Measurements from ENCODE around the gene DCAF8. TPM values are rescaled to one million over a fixed set of nuclear protein-coding genes. Genes with fewer than 3 reads are reported as not detected.
A peak's percentile ranks its signal among the peaks of the same experiment; 100 is the strongest.

DCAF8 gene
- total RNA-seq, 6 experiments from 2014 or later: 80.2 to 137 (median 110) TPM

DNA sequence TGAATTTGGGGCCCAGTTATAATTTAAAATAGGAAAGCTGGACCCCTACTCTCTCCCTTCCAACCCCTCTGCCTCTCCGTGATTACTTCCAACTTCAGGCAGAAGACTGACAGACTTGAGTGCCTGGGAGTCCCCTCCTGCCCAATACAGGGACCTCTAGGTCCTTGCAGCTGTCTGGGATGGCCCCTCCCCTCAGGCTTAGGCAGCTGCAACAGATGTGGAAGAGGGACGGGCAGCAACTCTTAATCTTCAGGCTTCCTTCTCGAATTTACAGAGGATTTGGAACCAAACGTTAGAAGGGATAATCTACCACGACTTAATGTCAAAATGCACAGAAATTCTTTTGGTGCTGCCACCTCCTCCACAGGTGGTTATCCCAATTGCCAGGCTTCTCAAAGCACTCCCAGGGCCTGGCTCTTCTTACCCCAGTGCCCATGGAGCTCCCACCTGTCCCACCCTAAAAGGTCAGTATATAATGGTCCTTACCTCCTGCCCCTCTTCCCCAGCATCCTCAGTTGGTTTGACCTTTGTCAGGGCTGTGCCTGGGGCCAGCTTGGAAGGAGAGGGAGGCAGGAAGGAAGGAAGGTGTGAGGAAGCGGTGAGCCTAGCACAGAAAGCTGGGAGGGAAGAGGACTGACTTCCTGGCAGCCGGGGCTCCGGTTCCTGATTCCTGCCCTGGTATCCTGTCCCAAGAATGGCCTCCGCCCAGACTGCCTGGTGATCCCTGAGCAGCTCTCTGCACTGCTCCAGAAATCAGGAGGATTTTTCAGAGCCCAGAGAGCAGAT is 54.4 kb downstream of the DCAF8 start:
- 50% methylated on average over 3 of the region's 9 CpGs for WGBS (ENCODE audit: insufficient coverage, low coverage, low lambda C conversion rate, missing lambda C conversion rate)
- Histone ChIP-seq H3K36me3 (peaks cover 0 to 9% (median 0%) of the 10 kb centered on the region in 4 donors), H3K27me3 (no peaks in the 10 kb centered on the region), H3K4me1 (peaks cover 0 to 11% (median 0%) of the 10 kb centered on the region in 4 donors), H3K27ac (peak overlapping the region in 1 of 3 donors; percentile 2), H3K4me3 (no peak overlapping the region), H3K9me3 (no peaks in the 10 kb centered on the region)
- ATAC-seq (peak; percentile 6 to 34 (median 10)), DNase-seq (peak in 2 of 3 donors; percentile 31 to 44)
- intact Hi-C loops (cut with DNase I): loop anchor here in 1 of 2 donors (10.0 kb wide), 1 partner anchor 67 kb away; no protein-coding TSS in a partner anchor
- TF ChIP-seq CTCF (IDR thresholded peaks at IDR 0.05) (no peak), POLR2A (IDR thresholded peaks at IDR 0.05) (no peak)

DNA sequence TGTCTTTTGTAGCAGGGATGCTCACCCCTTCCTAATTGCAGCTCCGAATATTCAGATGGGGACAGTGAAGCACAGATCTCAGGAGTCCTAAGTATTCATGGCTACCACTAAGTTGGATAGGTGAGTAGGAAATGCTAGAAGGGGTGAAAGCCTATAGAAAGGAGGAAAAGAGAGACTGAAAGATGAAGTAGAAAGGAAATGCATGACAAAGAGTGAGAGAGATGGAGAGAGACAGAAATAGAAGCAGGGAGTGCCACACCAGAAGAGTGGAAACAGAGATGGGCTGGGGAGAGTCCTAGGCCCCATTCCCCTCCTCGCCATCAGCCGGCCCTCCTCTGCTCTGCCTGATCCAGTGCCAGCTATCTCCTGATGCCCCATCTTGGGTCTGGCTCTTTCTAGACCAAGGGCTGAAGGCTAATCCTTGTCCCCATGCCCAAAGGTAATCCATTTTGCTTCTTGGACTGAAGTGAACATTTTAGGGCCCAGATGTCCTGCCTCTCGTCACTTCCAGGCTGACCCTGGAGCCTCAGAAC is 55.2 kb downstream of the DCAF8 start:
- peaks cover 0 to 11% (median 0%) of the 10 kb centered on the region in 4 donors for H3K4me1 ChIP-seq
- no peak overlapping the region for H3K27ac ChIP-seq
- no peaks in the 10 kb centered on the region for H3K9me3 ChIP-seq
- peak in 1 of 3 donors; percentile 27 for DNase-seq
- intact Hi-C loops (cut with DNase I): loop anchor here in 1 of 2 donors (10.0 kb wide), 1 partner anchor 68 kb away; no protein-coding TSS in a partner anchor
- H3K36me3 ChIP-seq: peaks cover 0 to 8% (median 0%) of the 10 kb centered on the region in 4 donors
- no peak overlapping the region for H3K4me3 ChIP-seq
- TF ChIP-seq POLR2A (IDR thresholded peaks at IDR 0.05): no peak
- no peak for TF ChIP-seq CTCF (IDR thresholded peaks at IDR 0.05)
- H3K27me3 ChIP-seq: no peaks in the 10 kb centered on the region
- ATAC-seq: no peak
- WGBS (ENCODE audit: insufficient coverage, low coverage, low lambda C conversion rate, missing lambda C conversion rate): 66% methylated on average over 2 of the region's 4 CpGs

DNA sequence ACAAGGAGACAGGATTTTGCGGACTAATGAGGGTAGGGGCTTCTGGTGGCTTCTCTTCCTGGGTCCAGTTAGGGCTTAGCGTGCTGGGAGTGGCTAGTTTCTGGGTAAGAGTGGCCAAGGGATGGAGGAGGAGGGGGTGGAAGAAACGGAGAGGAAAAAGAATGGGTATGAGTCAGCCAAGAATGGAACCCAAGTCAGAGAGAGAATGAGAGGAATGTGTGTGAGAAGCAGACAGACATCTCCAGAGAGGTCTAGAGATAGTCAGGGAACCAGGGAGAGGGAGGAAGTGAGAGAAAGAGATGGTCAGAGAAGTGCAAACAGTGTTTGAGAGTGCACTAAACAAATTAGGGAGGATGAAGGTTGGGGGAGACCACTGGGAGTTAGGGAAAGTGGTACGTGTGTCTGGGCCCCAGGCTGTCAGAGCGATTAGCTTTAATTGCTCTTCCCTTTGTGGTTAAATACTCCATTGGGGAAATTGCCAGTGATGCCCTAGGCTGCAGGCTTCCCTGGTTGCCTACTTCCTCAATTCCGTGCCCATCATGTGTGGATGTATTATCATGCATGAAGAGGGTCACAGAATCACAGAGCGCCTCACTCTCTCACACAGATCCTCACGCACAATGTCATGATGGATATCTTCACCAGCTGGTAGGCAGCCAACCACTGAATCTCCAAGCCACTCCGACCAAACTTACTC is 55.8 kb downstream of the DCAF8 start:
- Histone ChIP-seq H3K9me3 (no peaks in the 10 kb centered on the region), H3K27me3 (no peaks in the 10 kb centered on the region), H3K36me3 (peaks cover 0 to 1% (median 0%) of the 10 kb centered on the region in 4 donors), H3K27ac (peak overlapping the region in 2 of 3 donors; percentile 65 to 93), H3K4me3 (peak overlapping the region; percentile 74 to 97 (median 83)), H3K4me1 (peaks cover 0 to 11% (median 0%) of the 10 kb centered on the region in 4 donors)
- 60% methylated on average over 6 of the region's 9 CpGs for WGBS (ENCODE audit: insufficient coverage, low coverage, low lambda C conversion rate, missing lambda C conversion rate)
- no peak for TF ChIP-seq POLR2A (IDR thresholded peaks at IDR 0.05)
- TF ChIP-seq CTCF (IDR thresholded peaks at IDR 0.05): no peak
- ATAC-seq (no peak), DNase-seq (no peak)
- intact Hi-C loops (cut with DNase I): loop anchor here in 1 of 2 donors (10.0 kb wide), 1 partner anchor 68 kb away; no protein-coding TSS in a partner anchor

GRCh38 chr1:160206036-160206389 is 56.3 kb downstream of the DCAF8 start:
- 2% methylated on average over 8 of the region's 9 CpGs for WGBS (ENCODE audit: insufficient coverage, low coverage, low lambda C conversion rate, missing lambda C conversion rate)
- Histone ChIP-seq H3K4me1 (peaks cover 0 to 11% (median 0%) of the 10 kb centered on the region in 4 donors), H3K9me3 (no peaks in the 10 kb centered on the region), H3K4me3 (peak overlapping the region; percentile 74 to 97 (median 83)), H3K27me3 (no peaks in the 10 kb centered on the region), H3K27ac (peak overlapping the region; percentile 35 to 93 (median 65)), H3K36me3 (no peaks in the 10 kb centered on the region)
- no peak for TF ChIP-seq CTCF (IDR thresholded peaks at IDR 0.05)
- no peak for TF ChIP-seq POLR2A (IDR thresholded peaks at IDR 0.05)
- peak in 2 of 3 donors; percentile 44 to 56 for DNase-seq
- intact Hi-C loops (cut with DNase I): loop anchor here in 1 of 2 donors (10.0 kb wide), 1 partner anchor 69 kb away; no protein-coding TSS in a partner anchor
- ATAC-seq: peak; percentile 35 to 68 (median 42)
